IPS-15b (cell line): Measurements from ENCODE around the gene SEMA4C.

Source experiments
- H3K27me3 ChIP-seq: one replicate; pipeline ENCODE4 v1.6.1; 2013; ENCODE audit warnings: low read length; ENCODE audit not compliant: control insufficient read depth, insufficient read depth
- H3K36me3 ChIP-seq: one replicate; pipeline ENCODE4 v1.6.1; 2013; ENCODE audit warnings: low read length; ENCODE audit not compliant: control insufficient read depth, insufficient read depth
- H3K4me1 ChIP-seq: one replicate; pipeline ENCODE4 v1.6.1; 2013; ENCODE audit warnings: mild to moderate bottlenecking, low read length; ENCODE audit not compliant: control insufficient read depth, insufficient read depth
- H3K4me3 ChIP-seq: one replicate; pipeline ENCODE4 v1.5.1; 2013; ENCODE audit warnings: low read depth, low read length
- H3K9ac ChIP-seq: one replicate; pipeline ENCODE4 v1.6.1; 2013; ENCODE audit warnings: low read depth, mild to moderate bottlenecking, low read length
- H3K9me3 ChIP-seq: one replicate; pipeline ENCODE4 v1.6.1; 2013; ENCODE audit warnings: mild to moderate bottlenecking, low read length; ENCODE audit not compliant: control insufficient read depth, insufficient read depth

Gene SEMA4C

DNA sequence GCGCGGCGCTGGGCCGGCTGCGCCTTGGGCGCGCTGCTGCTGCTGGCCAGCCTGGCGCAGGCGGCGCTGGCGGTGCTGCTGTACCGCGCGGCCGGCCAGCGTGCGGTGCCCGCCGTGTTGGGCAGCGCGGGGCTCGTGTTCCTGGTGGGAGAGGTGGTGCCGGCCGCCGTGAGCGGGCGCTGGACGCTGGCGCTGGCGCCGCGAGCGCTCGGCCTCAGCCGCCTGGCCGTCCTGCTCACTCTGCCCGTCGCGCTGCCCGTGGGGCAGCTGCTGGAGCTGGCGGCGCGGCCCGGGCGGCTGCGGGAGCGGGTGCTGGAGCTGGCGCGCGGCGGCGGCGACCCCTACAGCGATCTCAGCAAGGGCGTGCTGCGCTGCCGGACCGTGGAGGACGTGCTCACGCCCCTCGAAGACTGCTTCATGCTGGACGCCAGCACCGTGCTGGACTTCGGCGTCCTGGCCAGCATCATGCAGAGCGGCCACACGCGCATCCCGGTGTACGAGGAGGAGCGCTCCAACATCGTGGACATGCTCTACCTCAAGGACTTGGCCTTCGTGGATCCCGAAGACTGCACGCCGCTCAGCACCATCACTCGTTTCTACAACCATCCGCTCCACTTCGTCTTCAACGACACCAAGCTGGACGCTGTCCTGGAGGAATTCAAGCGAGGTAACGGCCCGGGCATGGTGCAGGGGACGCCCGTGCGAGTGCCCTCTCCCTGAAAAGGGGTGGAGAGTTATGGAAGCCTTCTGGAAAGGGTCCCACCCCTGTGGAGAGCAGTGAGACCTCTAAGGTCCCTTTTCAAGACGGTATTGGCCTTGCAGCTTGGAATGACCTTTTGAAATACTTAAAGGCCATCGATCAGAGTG, 52.8 kb downstream of the SEMA4C start:
- H3K9ac ChIP-seq, result peak overlapping the region; percentile 41
- no peaks in the 10 kb centered on the region for H3K27me3 ChIP-seq
- H3K4me1 ChIP-seq, result peaks cover 12% of the 10 kb centered on the region
- H3K4me3 ChIP-seq, result peak overlapping the region; percentile 91
- H3K9me3 ChIP-seq, result no peaks in the 10 kb centered on the region
- H3K36me3 ChIP-seq, result peaks cover 7% of the 10 kb centered on the region

DNA sequence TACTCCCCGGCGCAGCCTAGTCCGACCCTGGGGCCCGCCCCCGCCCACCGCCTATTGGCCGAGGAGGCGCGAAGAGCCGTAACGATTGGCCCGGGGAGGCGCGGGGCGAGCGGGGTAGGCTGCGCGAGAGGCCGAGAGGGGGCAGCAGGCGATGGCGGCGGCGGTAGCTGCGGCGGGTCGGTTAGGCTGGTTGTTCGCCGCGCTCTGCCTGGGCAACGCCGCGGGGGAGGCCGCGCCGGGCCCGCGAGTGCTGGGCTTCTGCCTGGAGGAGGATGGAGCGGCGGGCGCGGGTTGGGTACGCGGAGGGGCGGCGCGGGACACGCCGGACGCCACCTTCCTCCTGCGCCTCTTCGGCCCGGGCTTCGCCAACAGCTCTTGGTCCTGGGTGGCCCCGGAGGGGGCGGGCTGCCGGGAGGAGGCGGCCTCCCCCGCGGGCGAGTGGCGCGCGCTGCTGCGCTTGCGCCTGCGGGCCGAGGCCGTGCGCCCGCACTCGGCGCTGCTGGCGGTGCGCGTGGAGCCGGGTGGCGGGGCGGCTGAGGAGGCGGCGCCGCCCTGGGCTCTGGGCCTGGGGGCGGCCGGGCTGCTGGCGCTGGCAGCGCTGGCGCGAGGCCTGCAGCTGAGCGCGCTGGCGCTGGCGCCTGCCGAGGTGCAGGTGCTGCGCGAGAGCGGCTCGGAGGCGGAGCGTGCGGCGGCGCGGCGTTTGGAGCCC, 53.6 kb downstream of the SEMA4C start, which contains the start of gene CNNM3:
Gene CNNM3, plus strand, starts transcription at position 142 of the 709 bp plus-strand sequence. Its CDS starts 10 bp downstream, at position 152.
- peak within 1 kb of the TSS; percentile 70 for H3K9ac ChIP-seq
- H3K36me3 ChIP-seq, result peaks cover 6% of the 10 kb centered on the region
- H3K4me3 ChIP-seq, result peak within 1 kb of the TSS; percentile 91
- H3K27me3 ChIP-seq, result no peaks in the 10 kb centered on the region
- no peaks in the 10 kb centered on the region for H3K9me3 ChIP-seq
- peaks cover 12% of the 10 kb centered on the region for H3K4me1 ChIP-seq

DNA sequence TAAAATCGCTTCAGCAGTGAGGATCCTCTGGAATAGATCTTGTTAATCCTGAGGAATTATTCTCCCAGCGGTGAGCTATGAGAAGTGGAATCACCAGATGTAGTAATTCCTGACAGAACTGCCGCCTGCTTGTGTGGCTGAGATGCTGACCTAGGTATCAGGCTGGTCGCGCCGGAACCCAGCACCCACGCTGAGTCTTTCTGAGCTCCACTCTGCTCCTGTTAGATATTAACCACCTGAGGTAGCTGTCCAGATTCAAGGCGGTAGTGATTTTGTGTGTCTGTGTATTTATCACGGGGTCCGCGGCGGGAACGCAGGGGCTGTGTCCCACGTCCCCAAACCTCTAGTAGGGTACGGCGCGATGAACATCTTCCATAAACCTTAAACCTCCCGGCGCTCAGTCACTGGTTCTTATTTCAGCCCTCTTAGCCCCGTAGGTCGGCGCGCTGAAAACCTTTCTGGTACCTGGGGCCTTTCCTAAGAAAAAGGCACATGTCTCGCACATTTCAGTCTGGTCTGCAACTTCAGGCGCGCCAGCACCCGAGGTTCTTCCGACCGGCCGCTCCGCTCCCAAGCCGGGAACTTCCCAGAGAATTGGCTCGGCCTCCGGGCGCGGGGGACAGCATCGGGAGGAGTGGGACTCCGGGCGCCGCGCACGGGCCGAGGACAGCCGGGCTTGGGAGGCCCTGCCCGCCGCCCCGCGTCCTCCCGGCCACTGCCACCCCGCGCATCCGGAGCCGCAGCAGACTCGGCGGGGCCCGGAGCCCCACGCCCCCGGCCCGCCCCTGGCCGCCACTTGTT, 54.4 kb downstream of the SEMA4C start:
- peaks cover 12% of the 10 kb centered on the region for H3K4me1 ChIP-seq
- H3K36me3 ChIP-seq, result peaks cover 4% of the 10 kb centered on the region
- no peaks in the 10 kb centered on the region for H3K27me3 ChIP-seq
- peak overlapping the region; percentile 70 for H3K9ac ChIP-seq
- no peaks in the 10 kb centered on the region for H3K9me3 ChIP-seq
- H3K4me3 ChIP-seq, result peak overlapping the region; percentile 75

DNA sequence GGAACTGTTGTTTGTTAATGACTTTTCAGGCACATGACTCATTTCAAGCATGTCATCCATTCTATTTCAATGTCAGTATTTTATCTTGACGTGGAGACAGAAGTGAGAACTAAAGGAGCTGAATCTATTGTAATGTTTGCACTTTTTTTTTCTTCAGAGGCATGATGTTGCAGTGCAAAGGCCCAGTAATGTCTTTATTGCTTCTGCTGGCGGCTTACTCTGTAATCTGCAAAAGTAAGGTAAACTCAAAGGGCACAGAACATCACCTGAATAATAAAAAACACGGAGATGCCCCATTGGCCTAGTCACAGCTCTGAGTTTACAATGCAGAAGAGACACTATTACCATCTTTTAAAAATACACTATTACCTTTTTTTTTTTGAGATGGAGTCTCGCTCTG, 56.2 kb downstream of the SEMA4C start:
- Histone ChIP-seq H3K9ac (no peak overlapping the region), H3K27me3 (no peaks in the 10 kb centered on the region), H3K9me3 (no peaks in the 10 kb centered on the region), H3K4me3 (no peak overlapping the region), H3K4me1 (peaks cover 5% of the 10 kb centered on the region), H3K36me3 (peaks cover 4% of the 10 kb centered on the region)

DNA sequence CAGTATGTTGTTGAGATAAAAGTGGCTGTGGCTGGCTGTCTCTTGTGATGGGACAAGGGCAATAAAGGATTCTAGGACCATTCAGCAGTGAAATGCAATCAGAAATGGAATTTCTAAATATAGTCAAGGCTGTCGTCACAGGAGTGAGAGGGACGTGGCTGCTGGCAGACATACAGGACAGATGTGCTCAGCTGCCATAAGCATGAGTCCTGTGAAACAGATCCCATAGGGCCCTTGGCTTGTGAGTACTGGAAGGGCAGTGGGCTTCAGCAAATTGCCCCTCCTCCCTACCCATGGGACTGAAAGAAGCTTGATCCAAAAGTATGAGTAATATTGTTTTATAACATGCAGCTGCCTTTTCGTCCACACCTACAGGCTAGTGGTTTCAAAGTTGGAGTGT, 58.0 kb downstream of the SEMA4C start:
- no peak overlapping the region for H3K4me3 ChIP-seq
- no peaks in the 10 kb centered on the region for H3K9me3 ChIP-seq
- H3K36me3 ChIP-seq, result peaks cover 7% of the 10 kb centered on the region
- peaks cover 5% of the 10 kb centered on the region for H3K4me1 ChIP-seq
- no peaks in the 10 kb centered on the region for H3K27me3 ChIP-seq
- no peak overlapping the region for H3K9ac ChIP-seq

DNA sequence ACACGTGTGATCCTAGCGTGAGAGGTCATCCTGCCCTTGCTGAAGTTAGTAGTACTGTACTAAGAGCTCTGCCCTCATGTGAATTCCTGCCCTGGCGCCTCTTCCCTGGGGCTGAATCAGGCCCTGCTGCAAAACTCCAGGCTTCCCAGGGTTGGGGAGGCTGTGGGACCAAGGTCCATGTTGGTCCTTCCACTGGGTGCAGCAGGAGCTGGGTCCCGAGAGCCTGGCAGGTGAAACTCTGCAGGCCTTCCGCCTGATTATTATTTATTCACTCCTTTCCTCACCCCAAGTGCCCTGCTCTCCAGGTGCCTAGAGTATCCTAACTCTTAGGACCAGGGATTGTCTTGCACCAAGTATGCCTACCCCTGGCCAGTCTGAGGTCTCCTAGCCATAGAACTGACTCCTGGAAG, 59.1 kb downstream of the SEMA4C start:
- Histone ChIP-seq H3K9ac (no peak overlapping the region), H3K9me3 (no peaks in the 10 kb centered on the region), H3K36me3 (peaks cover 7% of the 10 kb centered on the region), H3K27me3 (no peaks in the 10 kb centered on the region), H3K4me3 (no peak overlapping the region), H3K4me1 (peaks cover 5% of the 10 kb centered on the region)

DNA sequence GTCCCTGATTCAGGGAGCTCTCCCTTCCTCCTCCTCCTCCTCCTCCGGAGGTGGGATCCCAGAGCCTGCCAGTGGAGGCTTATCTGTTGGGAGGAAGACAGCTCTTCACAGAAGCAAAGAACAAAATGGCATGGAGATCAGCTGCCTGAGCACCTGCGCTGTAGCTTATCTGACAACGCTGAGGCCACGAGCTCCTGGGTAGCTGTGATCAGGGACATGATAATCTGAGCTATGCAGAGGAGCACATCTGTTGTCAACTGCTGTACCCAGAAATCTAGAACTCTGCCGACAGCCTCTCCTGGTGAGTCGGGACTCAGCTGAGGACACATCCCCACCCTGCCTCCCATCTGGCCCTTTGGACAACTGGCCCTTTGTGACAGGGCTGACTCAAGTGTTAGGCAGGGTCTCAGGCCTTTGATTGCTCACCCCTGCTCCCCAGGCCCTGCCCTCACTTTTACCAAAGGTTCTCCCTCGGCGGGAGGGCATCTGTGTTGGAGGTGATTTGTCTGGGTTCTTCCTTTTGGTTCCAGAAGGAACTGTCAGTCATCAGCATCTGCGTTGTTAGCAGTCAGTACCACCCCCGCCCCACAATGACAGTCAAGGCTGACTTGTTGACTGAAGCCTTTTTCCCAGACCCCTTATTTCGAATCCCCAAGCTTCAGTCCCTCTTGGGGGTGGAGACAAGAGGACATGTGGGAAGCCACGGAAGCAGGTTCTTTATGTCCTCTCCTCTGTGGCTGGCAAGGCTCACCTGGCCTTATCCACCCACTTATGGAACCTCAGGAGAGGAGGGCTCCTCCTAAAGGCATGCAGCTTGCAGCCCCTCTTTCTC, 59.7 kb downstream of the SEMA4C start:
- Histone ChIP-seq H3K4me1 (peaks cover 4% of the 10 kb centered on the region), H3K27me3 (no peaks in the 10 kb centered on the region), H3K36me3 (peaks cover 7% of the 10 kb centered on the region), H3K9ac (no peak overlapping the region), H3K9me3 (no peaks in the 10 kb centered on the region), H3K4me3 (no peak overlapping the region)
